Esophagus mucosa (tissue), 1 donor: ENCODE data around the gene PLA2G2D. TPM values are rescaled to one million over a fixed set of nuclear protein-coding genes. Genes with fewer than 3 reads are reported as not detected.

Source experiments
- ATAC-seq: fragments of 200-7000 bp; cut with Tn5 transposase; one replicate; pipeline ENCODE4 v1.9.1; 2020
- total RNA-seq: library from RNA; stranded (reverse); gene quantifications from one replicate; pipeline ENCODE4 v1.2.4, GENCODE V29; 2023
- donor health status: DM: yes; HTN: yes; CAD: no.

Gene PLA2G2D
- total RNA-seq, 1 donor from 2014 or later = 0.20 TPM

DNA sequence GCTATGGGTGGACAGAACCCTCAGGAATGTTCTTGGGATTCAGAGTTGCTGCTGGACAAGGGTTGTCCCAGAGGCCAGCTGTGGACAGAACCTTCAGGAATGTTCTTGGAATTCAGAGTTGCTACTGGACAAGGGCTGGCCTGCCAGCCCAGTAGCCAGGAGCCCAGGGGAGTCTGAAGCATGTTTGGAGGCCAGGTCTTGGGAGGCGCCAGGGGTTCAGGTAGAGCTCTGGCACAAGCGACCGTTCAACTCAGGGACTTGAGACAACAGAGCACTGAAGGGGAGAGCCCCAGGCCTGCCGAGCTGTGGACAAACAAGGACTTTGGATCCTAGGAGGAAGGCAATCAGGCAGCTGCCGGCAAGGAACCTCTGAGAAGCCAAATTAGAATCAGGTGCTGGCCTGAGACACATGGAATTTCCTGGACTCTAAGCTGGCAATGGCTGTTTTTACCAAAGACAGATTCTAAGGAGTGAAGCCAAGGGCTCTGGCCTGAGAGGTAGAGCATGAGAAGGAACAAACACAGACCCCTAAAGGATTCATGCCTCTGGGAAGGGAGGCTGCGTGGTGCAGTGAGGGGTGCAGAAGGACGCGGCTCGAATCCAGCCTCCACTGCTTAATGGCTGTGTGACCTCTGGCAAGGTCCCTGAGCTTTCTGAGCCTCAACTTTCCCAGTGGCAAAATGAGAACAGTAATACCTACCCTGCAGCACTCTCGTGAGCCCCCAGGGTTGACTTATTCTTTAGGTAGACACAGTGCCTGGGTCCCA lies 36.0 kb downstream of the PLA2G2D start:
- ATAC-seq = no peak

DNA sequence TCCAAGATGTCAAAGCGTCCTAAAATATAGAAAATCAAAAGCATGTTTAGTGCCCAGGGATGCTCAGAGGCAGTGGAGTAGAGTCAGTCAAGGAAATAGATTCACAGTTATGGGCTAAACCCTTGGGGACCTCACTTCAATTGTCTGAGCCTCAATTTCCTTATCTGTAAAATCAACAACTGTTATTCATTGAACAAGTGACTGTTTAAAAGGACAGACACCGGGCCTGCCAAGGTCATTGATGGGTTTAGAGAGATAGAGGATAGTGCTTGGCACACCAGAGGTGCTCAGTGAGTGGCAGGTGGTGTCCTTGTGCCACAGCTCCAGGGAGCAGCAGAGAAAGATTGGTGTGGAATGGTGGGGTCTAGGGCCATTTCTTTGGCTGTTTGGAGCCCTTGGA lies 36.6 kb downstream of the PLA2G2D start:
- no peak for ATAC-seq

DNA sequence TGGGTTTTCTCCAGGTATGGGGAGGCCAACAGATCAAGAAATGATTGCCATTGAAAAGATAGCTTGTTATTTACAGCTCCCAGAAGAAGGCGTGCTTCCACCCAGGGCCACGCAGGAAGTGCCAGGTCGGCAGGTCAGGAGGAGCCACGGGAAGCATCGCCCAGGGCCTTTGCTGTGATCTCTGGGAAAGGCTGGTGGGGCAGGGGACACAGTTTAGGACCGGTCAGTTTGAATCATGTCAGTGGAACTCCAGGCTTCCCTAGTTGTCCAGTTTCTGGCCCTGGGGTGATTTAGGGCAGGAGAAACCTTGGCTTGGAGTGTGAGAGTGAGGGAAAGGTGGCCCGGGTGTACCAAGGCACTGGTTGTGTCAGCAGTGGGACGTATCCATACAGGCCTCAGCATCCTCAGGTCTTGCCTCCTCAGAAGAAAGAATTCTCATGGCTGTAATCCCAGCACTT lies 38.0 kb downstream of the PLA2G2D start:
- ATAC-seq = no peak

DNA sequence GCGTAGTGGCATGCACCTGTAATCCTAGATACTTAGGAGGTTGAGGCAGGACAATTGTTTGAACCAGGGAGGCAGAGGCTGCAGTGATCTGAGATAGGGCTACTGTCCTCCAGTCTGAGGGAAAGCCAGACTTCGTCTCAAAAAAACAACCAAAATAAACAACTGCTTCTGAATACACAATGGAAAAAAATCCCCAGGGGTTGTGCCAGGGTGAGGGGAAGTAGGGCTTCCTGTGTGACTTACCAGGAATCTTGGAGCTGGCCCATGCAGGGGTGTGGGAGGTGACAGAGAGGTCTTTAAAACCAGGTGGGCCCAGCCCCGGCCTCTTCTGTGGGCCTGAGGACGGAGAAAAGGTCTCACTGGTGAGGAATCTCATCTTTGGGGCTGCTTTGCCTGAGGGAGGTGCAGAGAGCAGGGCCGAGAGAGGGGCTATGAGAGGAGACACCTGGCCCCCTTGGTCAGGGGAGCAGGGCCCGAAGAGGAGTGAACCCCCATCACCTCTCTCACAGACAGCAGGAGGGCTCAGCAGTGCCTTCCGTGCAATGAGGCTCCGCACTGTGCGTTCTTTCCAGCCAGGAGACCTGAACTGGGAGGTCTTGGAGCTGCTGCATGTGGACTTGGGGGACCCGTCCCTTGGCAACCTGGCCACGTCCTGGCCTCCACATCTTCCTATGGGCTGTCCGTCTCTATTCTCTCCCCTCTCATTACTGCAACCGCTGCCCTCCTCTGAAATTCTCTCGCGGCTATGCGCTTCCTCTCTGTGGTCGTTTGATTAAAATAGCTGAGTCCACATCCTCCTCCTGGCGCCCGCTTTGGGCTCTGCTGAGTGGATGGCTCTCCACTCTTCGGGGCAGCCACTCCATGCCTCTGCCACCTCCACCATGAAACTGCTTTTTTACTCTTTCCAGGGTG lies 38.6 kb downstream of the PLA2G2D start:
- ATAC-seq = peak; percentile 19

- ATAC-seq = no peak
These were observed 39.6 kb downstream of the PLA2G2D start for GRCh38 chr1:20079661-20080305.

- ATAC-seq = no peak
These were observed 40.6 kb downstream of the PLA2G2D start for GRCh38 chr1:20078711-20079110.

GRCh38 chr1:20078171-20078651 lies 41.1 kb downstream of the PLA2G2D start:
- no peak for ATAC-seq

GRCh38 chr1:20076710-20077461 lies 42.5 kb downstream of the PLA2G2D start:
- no peak for ATAC-seq

GRCh38 chr1:20076223-20076622 lies 43.1 kb downstream of the PLA2G2D start:
- ATAC-seq = no peak

DNA sequence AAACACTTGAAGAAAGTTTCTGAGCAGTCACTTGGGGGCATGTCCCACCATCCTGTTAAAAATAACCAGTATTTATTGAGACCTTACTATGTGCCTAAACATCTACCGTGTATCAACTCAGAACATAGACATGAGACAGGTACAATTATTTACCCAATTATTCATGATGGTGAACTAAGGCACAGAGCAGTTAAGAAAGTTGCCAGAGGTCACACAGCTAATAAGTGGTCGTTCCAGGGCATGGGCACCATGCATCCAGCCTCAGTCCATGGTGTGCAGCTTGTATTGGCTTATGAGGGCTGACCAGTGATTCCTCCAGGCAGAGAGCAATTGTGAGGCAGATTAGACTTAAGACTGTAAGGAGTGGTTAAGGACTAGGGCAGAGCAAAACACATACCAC lies 44.0 kb downstream of the PLA2G2D start:
- ATAC-seq = no peak

DNA sequence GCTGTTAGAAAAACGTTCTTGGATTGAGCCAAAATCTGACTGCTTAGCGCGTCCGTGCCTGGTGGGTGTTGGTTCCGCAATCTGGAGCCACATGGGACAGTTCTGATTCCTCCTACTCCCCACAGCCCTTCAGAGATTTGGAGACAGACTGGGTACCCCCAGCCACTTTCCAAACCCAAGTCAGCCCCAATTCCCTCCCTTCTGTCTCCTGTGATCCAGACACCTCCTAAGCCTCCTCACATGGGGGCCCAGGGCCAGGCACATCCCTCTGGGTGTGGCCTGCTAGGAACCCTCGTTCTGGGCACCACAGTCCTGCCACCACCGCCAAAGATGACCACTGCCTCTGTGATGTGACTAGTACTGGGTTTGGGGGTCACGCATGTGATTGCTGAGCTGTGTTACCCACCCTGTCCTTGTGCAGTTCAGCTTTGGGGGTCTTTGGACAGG lies 44.6 kb downstream of the PLA2G2D start:
- no peak for ATAC-seq

- no peak for ATAC-seq
These were observed 45.1 kb downstream of the PLA2G2D start for GRCh38 chr1:20074055-20074724.

- no peak for ATAC-seq
These were observed 46.1 kb downstream of the PLA2G2D start for GRCh38 chr1:20073256-20073655.

- no peak for ATAC-seq
These were observed 46.6 kb downstream of the PLA2G2D start for GRCh38 chr1:20072771-20073170.

- ATAC-seq = no peak
These were observed 47.9 kb downstream of the PLA2G2D start for GRCh38 chr1:20071416-20071815.

GRCh38 chr1:20070357-20070756 lies 49.0 kb downstream of the PLA2G2D start:
- ATAC-seq = no peak

DNA sequence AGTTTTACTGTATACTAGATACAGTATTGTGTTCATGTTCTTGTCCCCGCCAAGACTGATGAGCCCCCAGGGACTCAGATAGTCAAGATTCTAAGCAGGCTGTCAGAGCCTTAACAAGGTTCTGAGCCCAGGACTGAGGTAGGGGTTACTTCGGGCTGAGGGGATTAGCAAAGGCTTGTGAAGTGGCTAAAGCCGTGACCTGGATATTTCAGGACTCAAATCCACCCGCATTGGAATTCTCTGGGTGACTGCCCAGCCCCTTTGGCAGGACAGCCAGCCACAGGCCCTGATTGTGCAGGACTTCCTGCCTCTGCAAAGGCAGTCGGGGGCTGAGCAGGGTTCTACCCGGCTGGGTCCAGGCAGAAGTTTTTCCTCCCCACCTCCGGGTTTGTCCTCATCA lies 49.5 kb downstream of the PLA2G2D start, which contains the start of gene PLA2G5:
PLA2G5 (plus strand) TSS at position 321 of the 400 bp plus-strand sequence. CDS start 14,637 bp downstream, outside the sequence.
- ATAC-seq = no peak

DNA sequence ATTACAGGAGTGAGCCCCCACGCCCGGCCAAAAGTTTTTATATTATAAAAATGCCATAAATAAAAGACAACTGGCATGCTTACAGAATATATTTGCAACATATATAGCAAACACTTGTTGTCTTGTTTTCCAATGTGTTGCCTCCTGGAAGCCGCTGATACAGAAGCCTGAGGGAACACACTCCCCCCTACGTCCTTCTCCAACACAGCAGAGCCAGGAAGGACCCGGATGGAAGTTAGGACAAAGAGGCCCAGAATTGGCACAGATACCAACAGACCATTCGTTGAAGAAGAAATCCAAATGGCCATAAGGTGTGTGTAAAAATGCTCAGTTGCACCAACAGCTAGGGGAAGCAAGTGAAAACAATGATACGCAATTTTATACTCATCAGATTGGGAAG lies 50.6 kb downstream of the PLA2G2D start:
- no peak for ATAC-seq

- no peak for ATAC-seq
These were observed 55.5 kb downstream of the PLA2G2D start for GRCh38 chr1:20063861-20064292.
